Progenitor cell of endocrine pancreas (in vitro differentiated cells): ENCODE results near the gene ATE1. TPM values are rescaled to one million over a fixed set of nuclear protein-coding genes. Genes with fewer than 3 reads are reported as not detected.

Source experiments
- DNase-seq: peaks from one replicate; pipeline ENCODE4 v3.0.0; 2021; ENCODE audit warnings: low spot score; ENCODE audit not compliant: unreplicated experiment
- H3K27ac Mint-ChIP-seq: 2 replicates; pipeline ENCODE4 v1.8.0; 2021; ENCODE audit warnings: mild to moderate bottlenecking, moderate library complexity, mixed read lengths
- H3K27me3 Mint-ChIP-seq: 2 replicates; pipeline ENCODE4 v1.8.0; 2021; ENCODE audit warnings: mixed read lengths
- H3K36me3 Mint-ChIP-seq: 2 replicates; pipeline ENCODE4 v1.8.0; 2022; ENCODE audit warnings: mixed read lengths; ENCODE audit not compliant: insufficient read depth
- H3K4me1 Mint-ChIP-seq: 2 replicates; pipeline ENCODE4 v1.8.0; 2021; ENCODE audit warnings: low read depth, mixed read lengths
- H3K4me3 Mint-ChIP-seq: 2 replicates; pipeline ENCODE4 v1.8.0; 2021; ENCODE audit warnings: low read depth, mild to moderate bottlenecking, moderate library complexity, mixed read lengths
- H3K9me3 Mint-ChIP-seq: 2 replicates; pipeline ENCODE4 v1.8.0; 2021; ENCODE audit warnings: low read depth, mixed read lengths
- CTCF ChIP-seq: fragments of 200-600 bp; sonication (generic); IDR thresholded peaks from one replicate; pipeline ENCODE4 v1.5.0; 2021; ENCODE audit warnings: antibody characterized with exemption, mild to moderate bottlenecking; ENCODE audit not compliant: unreplicated experiment
- total RNA-seq: library from RNA; stranded (reverse); gene quantifications from 2 replicates; pipeline ENCODE4 v1.2.1, GENCODE V29; 2021

ATE1 gene
- total RNA-seq, 1 donor from 2014 or later = 41.0 TPM

GRCh38 chr10:121823993-121824463 is 103.8 kb downstream of the ATE1 start:
- H3K9me3 Mint-ChIP-seq = no peaks in the 10 kb centered on the region
- H3K27ac Mint-ChIP-seq = no peak overlapping the region
- no peaks in the 10 kb centered on the region for H3K27me3 Mint-ChIP-seq
- no peaks in the 10 kb centered on the region for H3K4me1 Mint-ChIP-seq
- peaks cover 16% of the 10 kb centered on the region for H3K36me3 Mint-ChIP-seq
- DNase-seq = no peak
- TF ChIP-seq CTCF = peak; percentile 72
- no peak overlapping the region for H3K4me3 Mint-ChIP-seq

GRCh38 chr10:121822724-121823123 is 105.1 kb downstream of the ATE1 start:
- no peaks in the 10 kb centered on the region for H3K4me1 Mint-ChIP-seq
- no peaks in the 10 kb centered on the region for H3K27me3 Mint-ChIP-seq
- peaks cover 16% of the 10 kb centered on the region for H3K36me3 Mint-ChIP-seq
- no peak for TF ChIP-seq CTCF
- no peak overlapping the region for H3K4me3 Mint-ChIP-seq
- no peak for DNase-seq
- H3K27ac Mint-ChIP-seq = no peak overlapping the region
- no peaks in the 10 kb centered on the region for H3K9me3 Mint-ChIP-seq

- Mint-ChIP-seq H3K9me3 (no peaks in the 10 kb centered on the region), H3K27me3 (no peaks in the 10 kb centered on the region), H3K27ac (no peak overlapping the region), H3K36me3 (peaks cover 12% of the 10 kb centered on the region), H3K4me1 (no peaks in the 10 kb centered on the region), H3K4me3 (no peak overlapping the region)
- TF ChIP-seq CTCF = no peak
- DNase-seq = no peak
These were observed 105.7 kb downstream of the ATE1 start for GRCh38 chr10:121822180-121822579.

- Mint-ChIP-seq H3K9me3 (peaks cover 4% of the 10 kb centered on the region), H3K36me3 (peaks cover 7% of the 10 kb centered on the region), H3K27me3 (no peaks in the 10 kb centered on the region), H3K4me3 (no peak overlapping the region), H3K27ac (no peak overlapping the region), H3K4me1 (no peaks in the 10 kb centered on the region)
- no peak for DNase-seq
- no peak for TF ChIP-seq CTCF
These were observed 108.8 kb downstream of the ATE1 start for GRCh38 chr10:121819049-121819448.

- no peaks in the 10 kb centered on the region for H3K4me1 Mint-ChIP-seq
- peaks cover 7% of the 10 kb centered on the region for H3K36me3 Mint-ChIP-seq
- peaks cover 4% of the 10 kb centered on the region for H3K9me3 Mint-ChIP-seq
- no peak for TF ChIP-seq CTCF
- H3K27ac Mint-ChIP-seq = no peak overlapping the region
- no peaks in the 10 kb centered on the region for H3K27me3 Mint-ChIP-seq
- DNase-seq = no peak
- no peak overlapping the region for H3K4me3 Mint-ChIP-seq
These were observed 109.2 kb downstream of the ATE1 start for GRCh38 chr10:121818599-121818998.
